Measurements from ENCODE around the gene P3H2. TPM values are rescaled to one million over a fixed set of nuclear protein-coding genes. Genes with fewer than 3 reads are reported as not detected.
"Not testable (repeated sequence)": the region's sequence is repeated elsewhere in the genome, so short reads cannot be mapped to it uniquely, and the experiment has no call there.

P3H2 gene
- total and polyA plus RNA-seq, 2 donors (not counting 1 experiment from before 2014, with no cell fraction given) = 20.5 to 21.6 TPM

- no peak for TF ChIP-seq CTCF (conservative IDR thresholded peaks at IDR 0.05 in 1 of 2, IDR thresholded peaks at IDR 0.05 in 1 of 2; ENCODE audit: low read depth in 1 of 2, low read length in 2 of 2)
- TF ChIP-seq EZH2 (IDR thresholded peaks at IDR 0.05; ENCODE audit: low read length, missing control alignments) = no peak
These were observed 37.1 kb downstream of the P3H2 start for GRCh38 chr3:190083635-190084034.

GRCh38 chr3:190081389-190081788 lies 39.3 kb downstream of the P3H2 start:
- Histone ChIP-seq H3K79me2 (ENCODE audit: control insufficient read depth, insufficient read depth, low read length) (no peaks in the 10 kb centered on the region), H3K4me1 (ENCODE audit: control insufficient read depth, extremely low read depth, insufficient read depth, low read length) (peaks cover 9% of the 10 kb centered on the region), H3K27ac (ENCODE audit: insufficient read depth, low read length) (no peak overlapping the region), H3K9me3 (ENCODE audit: control insufficient read depth, insufficient read depth, low read depth, low read length) (no peaks in the 10 kb centered on the region), H4K20me1 (ENCODE audit: control insufficient read depth, extremely low read depth, insufficient read depth, low read length) (no peaks in the 10 kb centered on the region), H3K4me3 (replicated peaks in 1 of 4; ENCODE audit: control extremely low read depth in 1 of 4, insufficient read depth in 1 of 4, low read depth in 3 of 4, low read length in 4 of 4) (no peak overlapping the region), H3K27me3 (ENCODE audit: control insufficient read depth, insufficient read depth, low read length) (no peaks in the 10 kb centered on the region), H3K4me2 (ENCODE audit: extremely low read depth, insufficient read depth, low read length) (no peak overlapping the region), H3K9ac (ENCODE audit: insufficient read depth, low read length) (no peak overlapping the region), H2AFZ (ENCODE audit: low read length) (no peak overlapping the region), H3K36me3 (ENCODE audit: control insufficient read depth, insufficient read depth, low read length) (no peaks in the 10 kb centered on the region)
- no peak for DNase-seq (ENCODE audit: low read depth in 2 of 2)
- TF ChIP-seq EZH2 (IDR thresholded peaks at IDR 0.05; ENCODE audit: low read length, missing control alignments) (no peak), CTCF (conservative IDR thresholded peaks at IDR 0.05 in 1 of 2, IDR thresholded peaks at IDR 0.05 in 1 of 2; ENCODE audit: low read depth in 1 of 2, low read length in 2 of 2) (no peak)

More at GRCh38 chr3:190083635-190084034, 37.1 kb downstream of the P3H2 start:
- Histone ChIP-seq H3K4me1 (ENCODE audit: control insufficient read depth, extremely low read depth, insufficient read depth, low read length) (peaks cover 1% of the 10 kb centered on the region), H3K9me3 (ENCODE audit: control insufficient read depth, insufficient read depth, low read depth, low read length) (no peaks in the 10 kb centered on the region), H2AFZ (ENCODE audit: low read length) (no peak overlapping the region), H3K36me3 (ENCODE audit: control insufficient read depth, insufficient read depth, low read length) (no peaks in the 10 kb centered on the region), H3K4me2 (ENCODE audit: extremely low read depth, insufficient read depth, low read length) (no peak overlapping the region), H4K20me1 (ENCODE audit: control insufficient read depth, extremely low read depth, insufficient read depth, low read length) (no peaks in the 10 kb centered on the region), H3K79me2 (ENCODE audit: control insufficient read depth, insufficient read depth, low read length) (no peaks in the 10 kb centered on the region), H3K27me3 (ENCODE audit: control insufficient read depth, insufficient read depth, low read length) (no peaks in the 10 kb centered on the region), H3K4me3 (replicated peaks in 1 of 4; ENCODE audit: control extremely low read depth in 1 of 4, insufficient read depth in 1 of 4, low read depth in 3 of 4, low read length in 4 of 4) (no peak overlapping the region), H3K27ac (ENCODE audit: insufficient read depth, low read length) (no peak overlapping the region), H3K9ac (ENCODE audit: insufficient read depth, low read length) (no peak overlapping the region)
- DNase-seq (ENCODE audit: low read depth in 2 of 2) = no peak

- H3K79me2 ChIP-seq (ENCODE audit: control insufficient read depth, insufficient read depth, low read length) = not testable (repeated sequence)
These were observed 41.5 kb downstream of the P3H2 start for GRCh38 chr3:190079173-190079572.

More at GRCh38 chr3:190079173-190079572, 41.5 kb downstream of the P3H2 start:
- not testable (repeated sequence) for DNase-seq (ENCODE audit: low read depth in 2 of 2); H3K36me3 ChIP-seq (ENCODE audit: control insufficient read depth, insufficient read depth, low read length); H4K20me1 ChIP-seq (ENCODE audit: control insufficient read depth, extremely low read depth, insufficient read depth, low read length); H3K27me3 ChIP-seq (ENCODE audit: control insufficient read depth, insufficient read depth, low read length); H2AFZ ChIP-seq (ENCODE audit: low read length); H3K4me2 ChIP-seq (ENCODE audit: extremely low read depth, insufficient read depth, low read length); H3K4me3 ChIP-seq (replicated peaks in 1 of 4; ENCODE audit: control extremely low read depth in 1 of 4, insufficient read depth in 1 of 4, low read depth in 3 of 4, low read length in 4 of 4); H3K9me3 ChIP-seq (ENCODE audit: control insufficient read depth, insufficient read depth, low read depth, low read length); H3K9ac ChIP-seq (ENCODE audit: insufficient read depth, low read length); H3K27ac ChIP-seq (ENCODE audit: insufficient read depth, low read length)
- H3K4me1 ChIP-seq (ENCODE audit: control insufficient read depth, extremely low read depth, insufficient read depth, low read length) = peaks cover 18% of the 10 kb centered on the region
